Measurements from ENCODE around the gene ARFIP2.

Gene ARFIP2

GRCh38 chr11:6483015-6483414 is 1.9 kb upstream of the ARFIP2 start:
- no peak for DNase-seq

- DNase-seq, result no peak
Measured at GRCh38 chr11:6482441-6482840, 1.3 kb upstream of the ARFIP2 start.

GRCh38 chr11:6481924-6482275 is 769 bp upstream of the ARFIP2 start:
- no peak for DNase-seq

- DNase-seq, result no peak
Measured at GRCh38 chr11:6480299-6480914, 724 bp downstream of the ARFIP2 start.

- no peak for DNase-seq
Measured at GRCh38 chr11:6476571-6476970, 4.6 kb downstream of the ARFIP2 start.

- DNase-seq, result no peak
Measured at GRCh38 chr11:6475936-6476335, 5.2 kb downstream of the ARFIP2 start.

GRCh38 chr11:6474806-6475500 is 6.2 kb downstream of the ARFIP2 start:
- DNase-seq, result no peak

GRCh38 chr11:6474413-6474792 is 6.7 kb downstream of the ARFIP2 start:
- DNase-seq, result no peak

- peak; percentile 42 to 97 (median 87) for DNase-seq
Measured at GRCh38 chr11:6473451-6474412, 7.4 kb downstream of the ARFIP2 start, which contains the start of gene TRIM3. TRIM3 (minus strand) TSS chr11:6473941; CDS start chr11:6465695, 8,246 bp downstream.

- no peak for DNase-seq
Measured at GRCh38 chr11:6472934-6473333, 8.2 kb downstream of the ARFIP2 start.

GRCh38 chr11:6469599-6469998 is 11.5 kb downstream of the ARFIP2 start:
- no peak for DNase-seq

- peak in 55 of 56 donors; percentile 10 to 95 (median 76) for DNase-seq
Measured at GRCh38 chr11:6468712-6469495, 12.2 kb downstream of the ARFIP2 start.

- DNase-seq, result no peak
Measured at GRCh38 chr11:6459099-6459450, 22.1 kb downstream of the ARFIP2 start.

GRCh38 chr11:6458352-6459098 is 22.6 kb downstream of the ARFIP2 start:
- DNase-seq, result no peak

GRCh38 chr11:6457581-6458320 is 23.4 kb downstream of the ARFIP2 start:
- no peak for DNase-seq

GRCh38 chr11:6456361-6457073 is 24.6 kb downstream of the ARFIP2 start:
- DNase-seq, result no peak

GRCh38 chr11:6455070-6455469 is 26.1 kb downstream of the ARFIP2 start:
- no peak for DNase-seq

- no peak for DNase-seq
Measured at GRCh38 chr11:6453152-6453551, 28.0 kb downstream of the ARFIP2 start.

GRCh38 chr11:6452219-6452618 is 28.9 kb downstream of the ARFIP2 start:
- no peak for DNase-seq
